HFFc6 (cell line): ENCODE data around the gene TSC2. TPM values are rescaled to one million over a fixed set of nuclear protein-coding genes. Genes with fewer than 3 reads are reported as not detected.
A peak's percentile ranks its signal among the peaks of the same experiment; 100 is the strongest.
"Not testable (repeated sequence)": the region's sequence is repeated elsewhere in the genome, so short reads cannot be mapped to it uniquely, and the experiment has no call there.

Experiments
- DNase-seq: peaks from one replicate; pipeline ENCODE4 v3.0.0-alpha.2; 2018
- H3K27ac Mint-ChIP-seq: 2 replicates; pipeline ENCODE4 v1.8.0; 2020; ENCODE audit warnings: mild to moderate bottlenecking, mixed read lengths
- H3K27me3 Mint-ChIP-seq: 2 replicates; pipeline ENCODE4 v1.8.0; 2021; ENCODE audit warnings: mild to moderate bottlenecking, moderate library complexity, mixed read lengths; ENCODE audit not compliant: insufficient read depth
- H3K36me3 Mint-ChIP-seq: 2 replicates; pipeline ENCODE4 v1.8.0; 2021; ENCODE audit warnings: low read depth, mixed read lengths
- H3K4me1 Mint-ChIP-seq: 2 replicates; pipeline ENCODE4 v1.8.0; 2020; ENCODE audit warnings: low read depth, mixed read lengths
- H3K4me3 Mint-ChIP-seq: 2 replicates; pipeline ENCODE4 v1.8.0; 2020; ENCODE audit warnings: mild to moderate bottlenecking, moderate library complexity, mixed read lengths
- H3K9me3 Mint-ChIP-seq: 2 replicates; pipeline ENCODE4 v1.8.0; 2020; ENCODE audit warnings: mild to moderate bottlenecking, mixed read lengths
- total RNA-seq, 6 experiments: library from RNA; stranded (reverse); fragmentation: NEBNext Ultra II Directional; extraction: Animal tissue kit (Norgen Biotek cat#: 25700); gene quantifications; 2 replicates in 1 of 6; 3 replicates in 5 of 6; pipeline ENCODE4 v1.2.3, GENCODE V29; 2021
- TF ChIP-seq, protein P1 (sequence below): fragments of 200-600 bp; sonication (generic); IDR thresholded peaks from 2 replicates; pipeline ENCODE4 v1.5.0; 2021; ENCODE audit warnings: antibody characterized with exemption, mild to moderate bottlenecking

The TSC2 gene
- total RNA-seq, 6 experiments from 2014 or later: 72.0 to 88.3 (median 83.2) TPM

DNA sequence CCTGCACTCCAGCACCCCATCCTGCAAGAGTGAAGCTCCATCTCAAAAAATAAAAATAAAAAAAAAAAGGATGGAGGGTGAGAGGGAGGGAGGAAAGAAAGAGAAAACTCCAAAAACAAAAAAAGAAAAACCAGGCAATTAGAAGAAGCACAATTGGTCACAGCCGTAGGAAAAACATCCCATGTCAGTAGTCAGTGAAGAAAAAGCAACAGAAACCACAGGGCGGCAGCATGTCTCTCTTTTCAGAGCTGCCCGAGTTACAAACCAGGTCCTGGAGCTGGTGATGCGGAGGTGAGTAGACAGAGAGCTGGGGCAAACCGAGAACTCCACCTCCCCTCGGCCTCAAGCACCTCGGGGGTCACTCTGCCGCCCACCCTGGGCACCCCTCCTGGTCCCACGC is 73.5 kb downstream of the TSC2 start:
- Mint-ChIP-seq H3K4me1 (peaks cover 31% of the 10 kb centered on the region), H3K4me3 (0 out of 2 replicates have a peak overlapping the region, but pooled peaks have one; percentile 7), H3K27ac (peak overlapping the region; percentile 67)
- H3K27me3 Mint-ChIP-seq, H3K36me3 Mint-ChIP-seq, H3K9me3 Mint-ChIP-seq: not testable (repeated sequence)
- TF ChIP-seq, protein P1, sequence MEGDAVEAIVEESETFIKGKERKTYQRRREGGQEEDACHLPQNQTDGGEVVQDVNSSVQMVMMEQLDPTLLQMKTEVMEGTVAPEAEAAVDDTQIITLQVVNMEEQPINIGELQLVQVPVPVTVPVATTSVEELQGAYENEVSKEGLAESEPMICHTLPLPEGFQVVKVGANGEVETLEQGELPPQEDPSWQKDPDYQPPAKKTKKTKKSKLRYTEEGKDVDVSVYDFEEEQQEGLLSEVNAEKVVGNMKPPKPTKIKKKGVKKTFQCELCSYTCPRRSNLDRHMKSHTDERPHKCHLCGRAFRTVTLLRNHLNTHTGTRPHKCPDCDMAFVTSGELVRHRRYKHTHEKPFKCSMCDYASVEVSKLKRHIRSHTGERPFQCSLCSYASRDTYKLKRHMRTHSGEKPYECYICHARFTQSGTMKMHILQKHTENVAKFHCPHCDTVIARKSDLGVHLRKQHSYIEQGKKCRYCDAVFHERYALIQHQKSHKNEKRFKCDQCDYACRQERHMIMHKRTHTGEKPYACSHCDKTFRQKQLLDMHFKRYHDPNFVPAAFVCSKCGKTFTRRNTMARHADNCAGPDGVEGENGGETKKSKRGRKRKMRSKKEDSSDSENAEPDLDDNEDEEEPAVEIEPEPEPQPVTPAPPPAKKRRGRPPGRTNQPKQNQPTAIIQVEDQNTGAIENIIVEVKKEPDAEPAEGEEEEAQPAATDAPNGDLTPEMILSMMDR: peak; percentile 76
- peak; percentile 85 for DNase-seq

DNA sequence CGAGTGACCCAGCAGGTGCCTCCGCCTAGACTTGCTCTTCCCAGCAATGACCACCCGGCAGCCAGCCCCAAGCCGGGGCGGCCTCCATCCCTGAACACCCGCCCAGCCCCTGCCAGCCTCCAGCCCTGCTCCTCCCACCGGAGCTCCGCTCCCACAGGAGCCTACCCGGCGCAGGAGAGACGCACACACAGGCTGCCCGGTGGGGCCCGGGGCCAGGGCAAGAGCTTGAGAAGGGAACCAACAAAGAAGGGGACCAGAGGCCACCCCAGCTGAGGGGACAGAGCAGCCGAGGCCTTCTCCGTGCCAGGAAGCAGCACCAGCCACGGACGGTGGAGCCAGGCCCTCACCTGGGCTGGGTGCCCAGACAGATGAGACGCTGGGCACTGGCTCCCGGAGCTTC is 74.1 kb downstream of the TSC2 start:
- H3K36me3 Mint-ChIP-seq: no peaks in the 10 kb centered on the region
- peak overlapping the region; percentile 7; the same call in 1 of the 2 replicates for H3K4me3 Mint-ChIP-seq
- TF ChIP-seq, protein P1: no peak
- peaks cover 37% of the 10 kb centered on the region for H3K4me1 Mint-ChIP-seq
- H3K27ac Mint-ChIP-seq: peak overlapping the region; percentile 67
- no peak for DNase-seq
- no peaks in the 10 kb centered on the region for H3K9me3 Mint-ChIP-seq
- no peaks in the 10 kb centered on the region; the same call in 1 of the 2 replicates for H3K27me3 Mint-ChIP-seq

DNA sequence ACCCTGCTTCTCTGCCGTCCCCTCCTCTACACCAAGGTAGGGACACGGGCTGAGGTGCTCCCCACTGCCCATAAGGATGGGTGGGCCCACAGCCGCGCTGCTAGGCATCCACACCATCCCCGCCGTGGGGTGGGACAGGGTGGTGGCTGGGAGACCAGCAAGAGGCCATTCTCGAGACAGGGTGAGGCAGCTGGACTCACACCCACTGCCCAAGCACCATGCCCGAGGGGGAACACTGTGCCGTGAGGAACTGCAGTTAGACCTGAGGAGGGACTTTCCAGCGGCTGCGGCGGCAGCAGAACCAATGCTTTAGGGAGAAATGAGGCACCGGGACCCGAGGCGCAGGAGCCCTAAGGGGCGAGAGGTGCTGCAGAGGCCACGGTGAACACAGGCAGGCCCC is 74.6 kb downstream of the TSC2 start:
- no peaks in the 10 kb centered on the region; the same call in 1 of the 2 replicates for H3K27me3 Mint-ChIP-seq
- H3K4me3 Mint-ChIP-seq: no peak overlapping the region
- DNase-seq: no peak
- TF ChIP-seq, protein P1: no peak
- no peaks in the 10 kb centered on the region for H3K36me3 Mint-ChIP-seq
- H3K9me3 Mint-ChIP-seq: no peaks in the 10 kb centered on the region
- peak overlapping the region; percentile 68 for H3K27ac Mint-ChIP-seq
- H3K4me1 Mint-ChIP-seq: peaks cover 42% of the 10 kb centered on the region

DNA sequence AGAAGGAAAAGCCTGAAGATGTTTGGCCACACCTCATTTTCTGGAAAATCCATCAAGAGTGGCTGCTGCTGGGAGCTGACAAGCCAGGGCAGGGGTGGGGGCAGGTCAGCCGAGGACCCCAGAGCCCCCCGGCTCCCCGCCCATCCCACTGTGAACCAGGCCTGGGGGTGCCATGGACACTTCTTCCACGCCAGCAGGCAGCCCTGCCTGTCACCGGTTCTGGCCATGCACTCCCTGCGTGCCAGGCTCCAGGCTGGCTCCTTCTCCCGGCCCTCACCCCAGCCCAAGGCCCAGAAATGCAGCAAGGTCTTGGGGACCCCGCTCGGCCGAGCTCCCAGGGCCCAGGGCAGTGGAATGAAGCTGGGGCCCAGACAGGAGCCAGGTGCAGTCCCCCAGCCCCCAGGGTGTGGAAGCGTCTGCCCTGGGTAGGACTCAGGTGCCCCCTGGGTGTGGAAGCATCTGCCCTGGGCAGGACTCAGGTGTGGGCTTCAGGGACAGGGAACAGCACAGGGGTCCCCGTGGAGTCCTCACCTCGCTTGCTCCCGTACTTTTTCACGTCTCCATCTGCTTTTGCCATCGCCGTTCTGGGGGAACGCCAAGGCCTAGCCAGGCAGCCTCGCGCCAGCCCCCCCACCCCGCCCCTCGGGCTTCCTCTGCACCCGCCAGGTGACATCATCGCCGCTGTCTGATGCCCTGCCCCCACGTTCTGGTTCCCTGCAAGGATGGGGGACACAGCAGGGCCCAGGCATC is 75.3 kb downstream of the TSC2 start:
- H3K27me3 Mint-ChIP-seq, DNase-seq, H3K9me3 Mint-ChIP-seq, H3K27ac Mint-ChIP-seq, H3K36me3 Mint-ChIP-seq, H3K4me3 Mint-ChIP-seq: not testable (repeated sequence)
- peaks cover 44% of the 10 kb centered on the region for H3K4me1 Mint-ChIP-seq

DNA sequence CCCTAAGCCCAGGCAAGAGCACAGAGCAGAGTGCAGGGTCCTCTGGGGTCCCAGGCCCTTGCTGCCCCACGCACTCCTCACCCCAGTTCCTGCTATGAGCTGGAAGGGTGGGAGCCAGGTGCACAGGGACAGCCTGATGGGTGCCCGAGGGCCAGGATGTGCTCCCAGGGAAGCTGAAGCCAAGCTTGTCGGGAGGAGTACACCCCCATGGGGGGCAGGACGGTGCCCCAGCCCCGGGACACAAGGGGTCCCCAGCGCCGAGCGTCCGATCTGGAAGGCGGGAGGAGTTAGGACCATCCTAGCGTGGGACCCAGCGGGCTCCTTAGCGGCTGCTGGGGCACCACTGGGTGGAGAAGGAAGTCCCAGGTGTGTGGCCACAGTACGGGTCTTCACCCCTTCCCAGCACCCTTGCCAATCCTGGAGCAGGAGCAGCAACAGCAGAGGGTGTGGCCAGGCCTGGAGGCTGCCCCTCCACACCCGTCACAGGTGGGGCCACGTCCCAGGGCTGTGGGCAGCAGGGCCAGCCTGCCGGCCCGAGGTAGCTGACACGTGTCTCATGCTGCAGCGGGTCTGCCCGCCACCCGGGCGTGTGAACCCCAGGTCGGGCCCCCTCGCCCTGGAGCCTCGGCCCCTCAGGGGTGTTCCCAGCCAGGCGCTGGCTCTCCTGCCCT is 76.1 kb downstream of the TSC2 start:
- H3K27me3 Mint-ChIP-seq, DNase-seq, H3K36me3 Mint-ChIP-seq, H3K4me3 Mint-ChIP-seq, H3K9me3 Mint-ChIP-seq: not testable (repeated sequence)
- H3K27ac Mint-ChIP-seq: peak overlapping the region; percentile 95
- peaks cover 51% of the 10 kb centered on the region for H3K4me1 Mint-ChIP-seq

DNA sequence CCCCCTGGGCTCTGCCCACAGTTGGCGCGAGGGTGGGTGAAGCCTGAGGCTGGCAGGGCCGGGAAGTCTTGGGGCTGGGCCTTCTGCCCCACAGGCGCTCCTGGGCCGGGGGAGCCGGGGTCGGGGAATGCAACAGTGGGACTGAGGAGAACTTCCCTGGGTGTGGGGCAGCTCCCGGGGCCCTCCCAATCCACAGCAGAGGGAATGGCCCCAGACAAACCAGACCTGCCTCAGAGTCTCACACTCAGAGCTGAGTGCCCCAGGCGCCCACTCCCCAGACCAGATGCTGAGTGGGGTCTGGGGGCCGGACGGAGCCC is 76.5 kb downstream of the TSC2 start:
- not testable (repeated sequence) for DNase-seq, H3K9me3 Mint-ChIP-seq, H3K27me3 Mint-ChIP-seq, H3K36me3 Mint-ChIP-seq
- peak overlapping the region; percentile 95 for H3K27ac Mint-ChIP-seq
- H3K4me3 Mint-ChIP-seq: peak overlapping the region; percentile 34; the same call in 1 of the 2 replicates
- H3K4me1 Mint-ChIP-seq: peaks cover 55% of the 10 kb centered on the region

DNA sequence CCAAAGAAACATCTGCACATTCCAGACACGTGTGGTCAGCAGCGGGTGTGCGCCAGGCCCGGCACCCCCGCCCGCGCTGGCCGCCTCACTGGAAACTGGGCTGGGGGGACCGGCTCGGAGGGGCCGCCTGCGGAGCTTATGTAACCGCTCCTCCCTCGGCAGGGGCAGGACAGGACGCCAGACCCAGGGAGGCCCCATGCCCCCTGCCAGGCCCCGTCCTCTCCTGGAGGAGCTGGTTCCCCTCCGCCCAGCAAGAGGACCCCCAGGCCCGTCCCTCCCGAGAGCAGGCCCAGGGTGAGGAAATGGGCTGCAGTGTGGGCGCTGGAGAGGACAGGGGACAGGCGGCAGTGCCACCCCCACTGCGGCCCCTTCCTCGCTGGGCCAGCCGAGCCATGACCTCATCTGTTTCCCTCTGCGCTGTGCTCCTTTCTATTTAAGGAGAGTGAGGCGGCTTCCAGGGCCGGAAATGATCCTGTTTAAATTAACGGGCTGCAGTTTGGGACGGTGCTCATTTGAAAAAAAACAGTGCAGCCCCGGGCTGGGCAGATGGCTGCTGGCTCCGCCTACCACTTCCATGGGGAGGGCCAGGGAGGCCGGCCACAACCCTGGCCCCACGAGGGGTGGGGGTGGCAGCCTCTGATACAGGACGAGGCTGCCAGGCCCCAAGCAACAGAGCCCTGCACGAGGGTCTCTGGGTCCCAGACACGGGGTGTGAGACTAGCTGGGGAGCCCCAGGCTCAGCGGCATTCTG is 77.1 kb downstream of the TSC2 start:
- H3K27me3 Mint-ChIP-seq, H3K9me3 Mint-ChIP-seq, H3K36me3 Mint-ChIP-seq: not testable (repeated sequence)
- H3K27ac Mint-ChIP-seq: peak overlapping the region; percentile 95
- peak; percentile 80 for DNase-seq
- H3K4me1 Mint-ChIP-seq: peaks cover 59% of the 10 kb centered on the region
- H3K4me3 Mint-ChIP-seq: peak overlapping the region; percentile 75

DNA sequence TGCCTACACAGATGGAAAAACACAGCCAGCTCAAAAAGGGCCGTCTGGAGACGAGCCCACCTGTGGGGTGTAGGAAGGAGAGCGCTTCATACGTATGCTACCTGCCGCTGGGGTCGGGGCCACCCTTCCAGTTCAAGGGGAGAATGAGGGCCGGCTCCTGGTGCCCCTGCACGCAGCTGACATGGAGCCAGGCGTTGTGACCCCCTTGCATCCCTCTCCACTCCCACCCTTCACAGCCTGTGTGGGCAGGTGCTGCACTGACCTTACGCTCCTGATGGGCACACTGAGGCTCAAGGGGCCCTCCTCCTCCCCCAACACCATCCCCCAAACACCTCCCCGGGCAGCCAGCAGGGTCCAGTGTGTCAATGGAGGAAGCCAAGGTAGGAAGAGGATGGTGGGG is 77.8 kb downstream of the TSC2 start:
- DNase-seq, H3K9me3 Mint-ChIP-seq, H3K27me3 Mint-ChIP-seq, H3K36me3 Mint-ChIP-seq: not testable (repeated sequence)
- Mint-ChIP-seq H3K4me1 (peaks cover 59% of the 10 kb centered on the region), H3K4me3 (peak overlapping the region; percentile 75), H3K27ac (peak overlapping the region; percentile 95)
